ENCODE results near the gene PPP1R15A.
"Not testable (repeated sequence)": the region's sequence is repeated elsewhere in the genome, so short reads cannot be mapped to it uniquely, and the experiment has no call there.

The PPP1R15A gene

GRCh38 chr19:48915757-48916156, 43.5 kb downstream of the PPP1R15A start:
- no peak for DNase-seq (ENCODE audit: low read depth)

GRCh38 chr19:48918071-48918470, 45.9 kb downstream of the PPP1R15A start:
- DNase-seq (ENCODE audit: low read depth): no peak

GRCh38 chr19:48918801-48919247, 46.6 kb downstream of the PPP1R15A start:
- no peak for DNase-seq (ENCODE audit: low read depth)

GRCh38 chr19:48919271-48919670, 47.0 kb downstream of the PPP1R15A start:
- DNase-seq (ENCODE audit: low read depth): not testable (repeated sequence)

GRCh38 chr19:48920949-48921348, 48.7 kb downstream of the PPP1R15A start:
- DNase-seq (ENCODE audit: low read depth): no peak

GRCh38 chr19:48921721-48922500, 49.7 kb downstream of the PPP1R15A start:
- DNase-seq (ENCODE audit: low read depth): no peak

GRCh38 chr19:48922548-48923490, 50.6 kb downstream of the PPP1R15A start:
- DNase-seq (ENCODE audit: low read depth): no peak

GRCh38 chr19:48925240-48925843, 53.1 kb downstream of the PPP1R15A start:
- no peak for DNase-seq (ENCODE audit: low read depth)

Measured in activated T-cell treated with anti-CD3 and anti-CD28 coated beads for 1 hour (primary cell).